Measurements from ENCODE around the gene GLYAT.

GRCh38 chr11:58772329-58773285 lies 40.9 kb upstream of the GLYAT start:
- TF ChIP-seq CTCF (IDR thresholded peaks at IDR 0.05), result no peak
- TF ChIP-seq POLR2A (IDR thresholded peaks at IDR 0.05), result no peak

All from uterus (tissue), 2 donors.